ENCODE measurements around the gene MPL. TPM values are rescaled to one million over a fixed set of nuclear protein-coding genes. Genes with fewer than 3 reads are reported as not detected.
A peak's percentile ranks its signal among the peaks of the same experiment; 100 is the strongest.

Gene MPL
- total and polyA plus RNA-seq, 2 of the 8 experiments (the other 6 are each of a cell fraction or from before 2014, with no cell fraction given), result 0.08 TPM; not detected in 1

DNA sequence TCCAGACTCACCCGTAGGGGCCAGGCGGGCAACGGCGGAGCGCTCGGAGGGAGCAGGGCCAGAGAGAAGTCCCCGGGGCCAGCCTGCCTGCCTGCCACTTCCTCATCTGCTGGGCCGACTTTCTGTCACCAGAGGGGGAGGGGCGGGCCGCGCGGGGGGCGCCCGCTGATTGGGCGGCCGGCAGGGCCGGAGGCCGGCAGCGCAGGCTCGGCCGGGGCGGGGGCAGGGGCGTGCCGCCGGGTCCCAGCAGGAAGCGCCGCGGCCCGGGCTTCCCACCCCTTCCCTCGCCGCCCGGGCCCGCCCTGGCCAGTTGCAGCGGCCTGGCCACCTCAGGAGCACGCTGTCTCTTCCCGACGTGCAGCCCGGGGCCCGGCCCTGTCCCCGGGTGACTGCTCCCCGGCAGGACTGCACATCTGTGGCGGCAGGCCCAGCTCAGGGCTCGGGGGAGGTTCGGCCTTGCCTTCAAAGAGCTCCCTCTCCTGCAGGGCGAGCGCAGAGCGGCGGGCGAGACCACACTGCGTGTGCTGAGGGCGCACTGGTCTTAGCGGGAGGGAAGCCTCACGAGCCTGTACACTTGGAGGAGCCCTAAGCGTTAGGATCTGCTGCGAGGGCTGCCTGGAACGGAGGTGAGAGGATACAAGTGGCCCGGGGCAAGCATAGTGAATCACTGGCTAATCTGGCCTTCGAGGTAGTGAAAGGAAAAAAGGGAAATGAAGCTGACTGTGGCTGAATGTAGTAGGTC is 30.5 kb downstream of the MPL start, which contains the start of gene ELOVL1 (continued):
- no peak for TF ChIP-seq RFX5 (IDR thresholded peaks at IDR 0.05; ENCODE audit: borderline replicate concordance, low read depth, low read length)
- TF ChIP-seq TAF7 (optimal IDR thresholded peaks at IDR 0.05; ENCODE audit: borderline replicate concordance, low read depth, low read length), result peak; percentile 51
- peak; percentile 73 for TF ChIP-seq TBP (IDR thresholded peaks at IDR 0.05; ENCODE audit: low read depth, low read length)
- TF ChIP-seq CHD2 (IDR thresholded peaks at IDR 0.05; ENCODE audit: low read length), result peak; percentile 11; the same call in 1 of the 2 replicates
- TF ChIP-seq SUZ12 (IDR thresholded peaks at IDR 0.05; ENCODE audit: low read length), result no peak
- no peak for TF ChIP-seq CHD1 (IDR thresholded peaks at IDR 0.05; ENCODE audit: low read depth, low read length)
- TF ChIP-seq POLR2A (IDR thresholded peaks at IDR 0.05; ENCODE audit: control extremely low read depth in 1 of 2, low read depth in 2 of 2, low read length in 2 of 2), result peak; percentile 14 to 72
- peak; percentile 86 for TF ChIP-seq E2F6 (IDR thresholded peaks at IDR 0.05)
- TF ChIP-seq CTCF (IDR thresholded peaks at IDR 0.05; ENCODE audit: control extremely low read depth in 1 of 3, insufficient read depth in 1 of 3, low read depth in 1 of 3, low read length in 3 of 3), result peak in 2 of 3 experiments; percentile 4 to 9; a peak in 2 of 4 replicates
- no peak for TF ChIP-seq JUND (IDR thresholded peaks at IDR 0.05; ENCODE audit: low read length)
- peak; percentile 40 for TF ChIP-seq CTBP2 (IDR thresholded peaks at IDR 0.05; ENCODE audit: borderline replicate concordance, insufficient read depth, insufficient read length, low read length)
- TF ChIP-seq RAD21 (IDR thresholded peaks at IDR 0.05 in 1 of 2, conservative IDR thresholded peaks at IDR 0.05 in 1 of 2; ENCODE audit: low read depth in 2 of 2, low read length in 2 of 2), result peak; percentile 1 to 19; a peak in 1 of 4 replicates
- TF ChIP-seq TAF1 (IDR thresholded peaks at IDR 0.05; ENCODE audit: low read depth, low read length), result peak; percentile 76; the same call in 1 of the 2 replicates
- no peak for TF ChIP-seq ATF2 (IDR thresholded peaks at IDR 0.05; ENCODE audit: low read length)
- peak; percentile 3 to 84; a peak in 2 of 4 replicates for TF ChIP-seq SIN3A (conservative IDR thresholded peaks at IDR 0.05 in 1 of 2, IDR thresholded peaks at IDR 0.05 in 1 of 2; ENCODE audit: low read depth in 1 of 2, low read length in 2 of 2)
- peak; percentile 82 for TF ChIP-seq ASH2L (IDR thresholded peaks at IDR 0.05; ENCODE audit: low read length)
- TF ChIP-seq POU5F1 (IDR thresholded peaks at IDR 0.05; ENCODE audit: low read depth, low read length), result no peak
- TF ChIP-seq HDAC2 (IDR thresholded peaks at IDR 0.05; ENCODE audit: borderline replicate concordance in 1 of 2, low read depth in 2 of 2, low read length in 2 of 2), result 0 out of 4 replicates have a peak, but pooled peaks of 1 of the 2 experiments have one; percentile 48
